ENCODE data around the gene PSMA2. TPM values are rescaled to one million over a fixed set of nuclear protein-coding genes. Genes with fewer than 3 reads are reported as not detected.

The PSMA2 gene
- total RNA-seq, 4 donors from 2014 or later = 42.2 to 71.2 (median 63.8) TPM

DNA sequence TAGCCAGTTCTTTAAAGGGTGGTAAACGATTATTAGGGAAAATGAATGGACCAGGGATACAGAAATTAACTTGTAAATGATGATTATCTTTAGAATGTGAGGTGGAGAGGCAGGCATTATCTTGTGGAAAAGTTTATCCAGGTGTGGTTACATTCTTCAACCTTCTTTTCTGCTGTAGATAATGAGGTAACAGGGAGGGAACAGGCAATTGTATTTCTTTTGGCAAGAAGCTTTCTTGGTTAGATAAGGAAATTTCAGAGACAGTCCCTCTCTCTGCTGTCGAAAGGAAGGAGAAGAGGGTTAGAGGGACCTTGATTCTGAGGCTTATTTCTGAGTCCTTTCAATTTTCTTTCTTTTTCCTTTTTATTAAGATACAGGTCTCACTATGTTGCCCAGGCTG is 32.3 kb upstream of the PSMA2 start:
- Histone ChIP-seq H3K36me3 (no peaks in the 10 kb centered on the region), H3K9me3 (no peaks in the 10 kb centered on the region), H3K4me3 (replicated peaks in 1 of 3) (no peak overlapping the region), H3K27me3 (no peaks in the 10 kb centered on the region), H3K27ac (no peak overlapping the region), H3K4me1 (no peaks in the 10 kb centered on the region)
- TF ChIP-seq, protein P1, sequence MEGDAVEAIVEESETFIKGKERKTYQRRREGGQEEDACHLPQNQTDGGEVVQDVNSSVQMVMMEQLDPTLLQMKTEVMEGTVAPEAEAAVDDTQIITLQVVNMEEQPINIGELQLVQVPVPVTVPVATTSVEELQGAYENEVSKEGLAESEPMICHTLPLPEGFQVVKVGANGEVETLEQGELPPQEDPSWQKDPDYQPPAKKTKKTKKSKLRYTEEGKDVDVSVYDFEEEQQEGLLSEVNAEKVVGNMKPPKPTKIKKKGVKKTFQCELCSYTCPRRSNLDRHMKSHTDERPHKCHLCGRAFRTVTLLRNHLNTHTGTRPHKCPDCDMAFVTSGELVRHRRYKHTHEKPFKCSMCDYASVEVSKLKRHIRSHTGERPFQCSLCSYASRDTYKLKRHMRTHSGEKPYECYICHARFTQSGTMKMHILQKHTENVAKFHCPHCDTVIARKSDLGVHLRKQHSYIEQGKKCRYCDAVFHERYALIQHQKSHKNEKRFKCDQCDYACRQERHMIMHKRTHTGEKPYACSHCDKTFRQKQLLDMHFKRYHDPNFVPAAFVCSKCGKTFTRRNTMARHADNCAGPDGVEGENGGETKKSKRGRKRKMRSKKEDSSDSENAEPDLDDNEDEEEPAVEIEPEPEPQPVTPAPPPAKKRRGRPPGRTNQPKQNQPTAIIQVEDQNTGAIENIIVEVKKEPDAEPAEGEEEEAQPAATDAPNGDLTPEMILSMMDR (IDR thresholded peaks at IDR 0.05) = no peak
- TF ChIP-seq POLR2A (IDR thresholded peaks at IDR 0.05) = no peak
- intact Hi-C loops (cut with DNase I) = no loop called here
- WGBS, 2 donors = 61 to 62% methylated on average over 2 of the region's 2 CpGs
- DNase-seq = no peak

DNA sequence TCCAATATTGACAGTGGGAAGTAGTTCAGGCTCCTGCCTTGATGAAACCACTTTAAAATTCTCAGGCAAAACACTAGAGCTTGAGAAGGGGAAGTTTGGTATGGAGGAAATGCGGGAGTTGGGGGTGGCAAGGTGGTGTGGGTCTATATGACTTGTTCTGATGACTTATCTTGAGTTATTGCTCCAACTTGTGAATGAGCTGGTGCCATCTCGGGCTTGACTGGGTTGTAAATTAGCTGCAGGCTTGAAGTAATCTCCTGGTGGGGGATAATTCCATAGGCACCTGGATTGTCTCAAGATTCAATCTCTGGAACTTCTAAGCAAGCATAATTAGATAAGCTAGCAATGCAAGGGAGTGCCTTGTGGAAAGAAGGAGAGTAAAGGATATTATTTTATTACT is 29.2 kb upstream of the PSMA2 start:
- 73 to 80% methylated on average over 2 of the region's 2 CpGs for WGBS, 2 donors
- intact Hi-C loops (cut with DNase I) = no loop called here
- H3K27me3 ChIP-seq = no peaks in the 10 kb centered on the region
- no peak for DNase-seq
- H3K9me3 ChIP-seq = no peaks in the 10 kb centered on the region
- no peaks in the 10 kb centered on the region for H3K36me3 ChIP-seq
- H3K4me3 ChIP-seq (replicated peaks in 1 of 3) = no peak overlapping the region
- no peak overlapping the region for H3K27ac ChIP-seq
- H3K4me1 ChIP-seq = no peaks in the 10 kb centered on the region
- TF ChIP-seq, protein P1 (IDR thresholded peaks at IDR 0.05) = no peak
- no peak for TF ChIP-seq POLR2A (IDR thresholded peaks at IDR 0.05)

DNA sequence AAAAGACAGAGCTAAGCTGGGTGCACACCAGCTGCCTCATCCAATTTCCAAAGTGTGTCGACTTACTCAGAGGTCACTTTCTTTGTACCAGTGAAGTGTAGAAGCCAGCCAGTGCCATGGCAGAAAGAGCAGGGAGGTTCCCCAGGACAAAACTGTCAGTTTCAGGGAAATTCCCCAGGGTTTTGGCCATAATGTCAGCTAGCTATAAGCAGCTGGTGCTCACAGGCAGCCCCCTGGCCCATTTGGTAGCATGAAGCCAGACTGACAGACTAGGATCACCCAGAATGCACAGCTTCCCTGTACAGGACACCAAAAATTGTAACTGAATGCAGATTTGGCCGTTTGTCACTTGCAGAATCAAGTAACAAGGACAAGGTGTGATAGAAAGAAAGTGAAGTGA is 28.8 kb upstream of the PSMA2 start:
- no peaks in the 10 kb centered on the region for H3K27me3 ChIP-seq
- no peaks in the 10 kb centered on the region for H3K9me3 ChIP-seq
- TF ChIP-seq, protein P1 (IDR thresholded peaks at IDR 0.05) = no peak
- no peak for TF ChIP-seq POLR2A (IDR thresholded peaks at IDR 0.05)
- H3K4me1 ChIP-seq = no peaks in the 10 kb centered on the region
- no peak overlapping the region for H3K4me3 ChIP-seq (replicated peaks in 1 of 3)
- H3K36me3 ChIP-seq = no peaks in the 10 kb centered on the region
- WGBS, 2 donors = 58 to 81% methylated on average over 1 to 2 of the region's 2 CpGs
- DNase-seq = no peak
- no peak overlapping the region for H3K27ac ChIP-seq
- intact Hi-C loops (cut with DNase I) = no loop called here

DNA sequence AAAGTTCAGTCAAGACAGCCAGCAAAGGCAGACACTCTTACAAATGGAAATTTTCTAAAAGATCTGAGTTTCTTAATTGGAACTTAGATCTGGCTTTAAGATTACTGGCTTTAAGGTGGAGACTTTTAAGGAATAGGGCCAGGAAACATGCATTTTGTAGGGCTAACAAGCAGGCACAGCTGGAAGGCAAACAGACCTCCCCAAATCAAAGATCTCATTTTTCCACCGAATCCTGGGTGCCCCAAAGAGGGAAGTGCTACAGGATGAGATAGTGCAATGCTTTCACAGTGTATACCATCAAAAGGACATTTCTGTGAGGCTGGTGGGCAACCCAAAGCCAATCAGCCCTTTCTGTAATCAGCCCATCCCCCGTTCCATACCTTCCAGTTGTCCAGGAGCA is 27.6 kb upstream of the PSMA2 start:
- Histone ChIP-seq H3K36me3 (no peaks in the 10 kb centered on the region), H3K4me1 (no peaks in the 10 kb centered on the region), H3K27ac (no peak overlapping the region), H3K27me3 (no peaks in the 10 kb centered on the region), H3K9me3 (no peaks in the 10 kb centered on the region), H3K4me3 (replicated peaks in 1 of 3) (no peak overlapping the region)
- intact Hi-C loops (cut with DNase I) = no loop called here
- 83 to 95% methylated on average over 2 of the region's 2 CpGs for WGBS, 2 donors
- DNase-seq = no peak
- TF ChIP-seq, protein P1 (IDR thresholded peaks at IDR 0.05) = no peak
- no peak for TF ChIP-seq POLR2A (IDR thresholded peaks at IDR 0.05)

DNA sequence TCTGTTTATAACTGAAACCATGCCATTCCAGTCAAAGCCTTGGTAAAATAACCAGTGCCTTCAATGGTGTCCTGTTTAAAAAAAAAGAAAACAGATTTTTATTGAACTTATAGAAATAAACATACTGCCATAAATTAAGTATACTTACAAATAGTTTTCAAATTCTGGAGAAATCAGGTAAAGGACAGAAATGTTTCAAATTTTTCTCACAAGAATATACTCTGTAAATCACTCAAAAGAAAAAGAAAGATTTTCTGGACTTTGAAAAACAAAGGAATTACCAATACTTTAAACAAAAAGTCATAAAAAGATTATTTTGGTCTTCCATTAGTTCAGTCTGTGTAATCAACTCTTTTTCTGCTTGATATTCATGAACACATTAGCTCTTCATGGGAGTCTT is 24.1 kb upstream of the PSMA2 start:
- no peaks in the 10 kb centered on the region for H3K9me3 ChIP-seq
- no peak for DNase-seq
- intact Hi-C loops (cut with DNase I) = no loop called here
- TF ChIP-seq, protein P1 (IDR thresholded peaks at IDR 0.05) = no peak
- no peak for TF ChIP-seq POLR2A (IDR thresholded peaks at IDR 0.05)
- no peaks in the 10 kb centered on the region for H3K36me3 ChIP-seq
- H3K4me1 ChIP-seq = no peaks in the 10 kb centered on the region
- H3K27me3 ChIP-seq = no peaks in the 10 kb centered on the region
- H3K27ac ChIP-seq = no peak overlapping the region
- H3K4me3 ChIP-seq (replicated peaks in 1 of 3) = no peak overlapping the region
